Heart left ventricle (tissue), 13 donors: ENCODE measurements around the gene IFI44.

Source experiments
- CTCF ChIP-seq, 12 donors: fragments of 200-600 bp; sonication (generic) in 4 of 12; IDR thresholded peaks; one replicate each; pipeline versions ENCODE4 v1.5.0 to v1.8.0; 2018 to 2022; ENCODE audit warnings: antibody characterized with exemption in 12 of 12, mild to moderate bottlenecking in 5 of 12
- POLR2A ChIP-seq, 2 donors: fragments of 450-650 bp; IDR thresholded peaks; one replicate each; pipeline ENCODE4 v1.6.1; 2017; ENCODE audit warnings: antibody characterized with exemption in 2 of 2, mild to moderate bottlenecking in 2 of 2, moderate library complexity in 2 of 2
- donor health status: ischemic (EF 13 %, LVEDD 7.1; RV severe dilation, severe dysfunction).
- donor health status: DM: no; HTN: yes; CAD: no.
- donor health status: DM: no; HTN: no; CAD: no.
- donor health status: ischemic (EF 25% LVEDD 6.9; RV normal size, moderate dysfunction).
- donor health status: ischemic (EF 25% LVEDD 5.7; RV mildly dilated, moderate dysfunction).
- donor health status: ischemic (EF 35%, LVEDD 5.7; RV mildly dilated, moderate dysfunction).
- donor health status: nonischemic (EF 11% LVEDD 7.7; RV severe dilation, severe dysfunction).
- donor health status: DM: yes; HTN: yes; CAD: no.
- donor health status: PGD.
- donor health status: ischemic (EF 29% LVEDD 5.4; RV normal size, mild dysfunction).
- donor health status: nonischemic (EF 23%, LVEDD 6.1; RV moderate dilation, normal function).

GRCh38 chr1:78640462-78640861 is 9.2 kb upstream of the IFI44 start:
- no peak for TF ChIP-seq CTCF (IDR thresholded peaks at IDR 0.05)
- no peak for TF ChIP-seq POLR2A (IDR thresholded peaks at IDR 0.05)
